Effector memory CD8-positive, alpha-beta T cell (primary cell): ENCODE data around the gene AKT3.
A peak's percentile ranks its signal among the peaks of the same experiment; 100 is the strongest.

Experiments
- ATAC-seq: fragments of 150-1000 bp; cut with Tn5 transposase; replicated peaks from 2 replicates; pipeline ENCODE4 v1.10.0; 2021; ENCODE audit warnings: mild to moderate bottlenecking, moderate library complexity
- DNase-seq, 3 experiments: peaks; one replicate each; pipeline ENCODE4 v3.0.0; 2021
- H3K27ac Mint-ChIP-seq, 2 donors: one replicate each; pipeline ENCODE4 v1.8.0; 2022; ENCODE audit warnings: mild to moderate bottlenecking in 2 of 2, mixed read lengths in 2 of 2, moderate library complexity in 2 of 2
- H3K27me3 Mint-ChIP-seq, 2 donors: one replicate each; pipeline ENCODE4 v1.8.0; 2022; ENCODE audit warnings: mixed read lengths in 2 of 2
- H3K36me3 Mint-ChIP-seq: one replicate; pipeline ENCODE4 v1.8.0; 2022; ENCODE audit warnings: mild to moderate bottlenecking, moderate library complexity, mixed read lengths; ENCODE audit not compliant: insufficient read depth
- H3K4me1 Mint-ChIP-seq, 2 donors: one replicate each; pipeline ENCODE4 v1.8.0; 2022; ENCODE audit warnings: low read depth in 2 of 2, mixed read lengths in 2 of 2
- H3K4me3 Mint-ChIP-seq, 2 donors: one replicate each; pipeline ENCODE4 v1.8.0; 2022; ENCODE audit warnings: mild to moderate bottlenecking in 2 of 2, mixed read lengths in 2 of 2, moderate library complexity in 2 of 2
- H3K9me3 Mint-ChIP-seq, 2 donors: one replicate each; pipeline ENCODE4 v1.8.0; 2022; ENCODE audit warnings: mixed read lengths in 2 of 2

The AKT3 gene

DNA sequence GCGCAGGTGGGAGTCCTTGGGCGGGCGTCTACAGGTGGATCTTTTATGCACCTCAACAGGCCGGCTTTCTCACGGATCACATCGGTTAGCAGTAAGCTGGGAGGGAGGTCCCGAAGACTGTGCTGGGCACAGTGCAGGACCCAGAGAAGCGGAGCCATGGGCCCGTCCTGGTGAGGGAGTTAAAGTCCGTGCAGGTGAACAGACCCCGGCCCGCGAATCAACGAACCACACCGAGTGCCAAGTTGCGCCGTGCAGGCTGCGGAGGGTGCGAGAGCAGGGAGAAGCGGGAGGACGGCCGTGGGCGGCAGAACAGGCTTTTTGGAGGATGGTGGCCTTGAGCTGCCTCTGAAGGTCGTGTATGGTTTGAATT, 360.9 kb downstream of the AKT3 start:
- peaks cover 19% of the 10 kb centered on the region for H3K36me3 Mint-ChIP-seq
- H3K9me3 Mint-ChIP-seq, result no peaks in the 10 kb centered on the region
- peak overlapping the region in 1 of 2 donors; percentile 23 for H3K4me3 Mint-ChIP-seq
- H3K27me3 Mint-ChIP-seq, result no peaks in the 10 kb centered on the region
- no peaks in the 10 kb centered on the region for H3K4me1 Mint-ChIP-seq
- H3K27ac Mint-ChIP-seq, result peak overlapping the region in 1 of 2 donors; percentile 62
- DNase-seq (no peak), ATAC-seq (no peak)

DNA sequence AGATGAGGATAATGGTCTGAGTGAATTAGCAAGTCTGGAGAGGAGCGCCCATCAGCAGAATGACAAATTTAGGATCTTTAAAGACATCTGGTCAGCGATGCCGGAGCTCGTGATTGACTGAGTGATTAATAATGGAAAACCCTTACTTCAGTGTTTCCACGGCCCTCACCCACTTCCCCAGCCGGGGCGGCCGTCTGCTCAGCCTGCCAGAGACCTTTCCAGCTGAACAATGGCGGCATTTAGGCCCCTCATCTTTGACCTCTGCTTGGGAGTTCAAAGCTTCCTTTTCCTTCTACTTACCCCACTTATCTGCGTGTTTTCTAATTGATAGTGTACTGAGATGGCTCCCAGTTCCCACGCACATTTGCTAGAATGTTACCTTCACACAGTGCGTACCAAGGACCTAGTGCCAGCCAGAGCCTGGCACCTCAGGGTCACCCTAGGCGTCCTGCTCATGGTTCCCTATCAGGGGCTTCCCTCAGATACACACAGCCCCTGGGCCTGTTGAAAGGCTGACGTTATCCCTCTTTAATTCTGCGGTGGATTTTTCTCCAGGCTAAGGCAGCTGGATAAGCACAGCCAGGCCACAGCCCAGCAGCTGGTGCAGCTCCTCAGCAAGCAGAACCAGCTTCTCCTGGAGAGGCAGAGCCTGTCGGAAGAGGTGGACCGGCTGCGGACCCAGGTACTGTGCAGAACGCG, 361.4 kb downstream of the AKT3 start:
- Mint-ChIP-seq H3K9me3 (no peaks in the 10 kb centered on the region), H3K4me1 (peaks cover 0 to 4% of the 10 kb centered on the region in 2 donors), H3K27me3 (no peaks in the 10 kb centered on the region), H3K27ac (peak overlapping the region in 1 of 2 donors; percentile 62), H3K36me3 (peaks cover 22% of the 10 kb centered on the region), H3K4me3 (no peak overlapping the region)
- ATAC-seq (no peak), DNase-seq (no peak)

DNA sequence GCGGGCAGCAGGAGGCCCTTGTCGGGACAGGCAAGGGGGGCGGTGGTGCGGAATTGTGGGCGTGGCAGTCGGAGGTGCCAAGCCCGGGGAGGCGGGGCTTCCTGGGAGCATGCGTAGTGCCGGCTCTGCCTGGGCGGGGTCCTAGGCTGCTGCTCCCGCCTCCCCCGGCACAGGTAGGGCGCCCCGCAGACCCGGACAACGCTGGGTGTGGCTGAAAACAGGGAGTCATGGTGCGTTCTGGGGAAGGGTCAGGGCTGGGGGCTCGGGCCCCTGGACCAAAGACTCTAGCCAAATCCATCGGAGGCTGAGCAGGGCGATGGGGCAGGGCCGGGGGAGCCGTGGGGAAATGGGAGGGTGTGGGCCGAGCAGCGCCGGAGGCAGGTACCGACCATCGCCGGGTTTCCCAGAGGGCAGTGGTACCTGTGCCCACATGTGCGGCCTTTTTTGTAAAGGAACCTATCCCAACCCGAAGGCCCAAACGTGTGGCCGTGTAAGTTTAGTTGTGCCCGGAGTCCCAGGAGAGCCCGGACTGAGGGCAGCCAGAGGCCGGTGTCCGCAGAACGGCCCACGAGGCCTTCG, 362.3 kb downstream of the AKT3 start:
- peak overlapping the region in 1 of 2 donors; percentile 33 for H3K27ac Mint-ChIP-seq

DNA sequence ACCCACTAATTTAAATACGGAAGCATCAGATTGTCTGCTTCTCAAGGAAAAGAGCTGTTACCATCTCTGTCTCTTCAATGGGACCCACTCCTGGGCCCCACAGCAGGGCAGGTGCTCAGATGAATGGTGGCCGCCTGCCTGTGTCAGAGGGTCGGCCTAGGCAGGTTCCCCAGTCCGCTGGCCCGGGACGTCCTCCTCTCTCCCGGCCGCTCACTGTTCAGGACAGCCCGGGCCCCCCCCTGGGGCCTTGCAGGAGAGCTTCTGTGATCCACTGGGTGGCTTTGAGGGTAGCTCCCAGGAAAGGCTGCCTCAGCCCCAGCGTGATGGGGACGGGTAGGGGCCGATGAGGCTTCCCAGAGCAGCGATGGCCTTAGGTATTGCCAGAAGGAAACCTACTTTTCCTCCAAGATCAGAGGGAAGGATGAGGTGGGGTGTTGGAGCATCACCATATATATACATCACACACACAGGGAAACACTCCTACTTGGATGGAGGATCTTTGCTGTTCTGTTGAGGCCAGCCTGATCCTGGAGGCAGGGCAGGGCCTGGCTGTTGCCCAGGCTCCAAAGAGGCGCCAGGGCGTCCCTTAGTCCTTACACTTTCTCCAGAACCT, 362.9 kb downstream of the AKT3 start:
- Mint-ChIP-seq H3K4me1 (peaks cover 8 to 10% of the 10 kb centered on the region in 2 donors), H3K4me3 (no peak overlapping the region), H3K9me3 (no peaks in the 10 kb centered on the region), H3K27me3 (peaks cover 0 to 7% of the 10 kb centered on the region in 2 donors), H3K27ac (peak overlapping the region; percentile 46 to 54), H3K36me3 (peaks cover 19% of the 10 kb centered on the region)
- DNase-seq, result no peak
- ATAC-seq, result no peak

More for the DNA sequence above, 362.3 kb downstream of the AKT3 start:
- Mint-ChIP-seq H3K4me1 (peaks cover 2 to 5% of the 10 kb centered on the region in 2 donors), H3K4me3 (no peak overlapping the region), H3K36me3 (peaks cover 21% of the 10 kb centered on the region), H3K27me3 (peaks cover 0 to under 1% of the 10 kb centered on the region in 2 donors), H3K9me3 (no peaks in the 10 kb centered on the region)
- no peak for DNase-seq
- ATAC-seq, result no peak

DNA sequence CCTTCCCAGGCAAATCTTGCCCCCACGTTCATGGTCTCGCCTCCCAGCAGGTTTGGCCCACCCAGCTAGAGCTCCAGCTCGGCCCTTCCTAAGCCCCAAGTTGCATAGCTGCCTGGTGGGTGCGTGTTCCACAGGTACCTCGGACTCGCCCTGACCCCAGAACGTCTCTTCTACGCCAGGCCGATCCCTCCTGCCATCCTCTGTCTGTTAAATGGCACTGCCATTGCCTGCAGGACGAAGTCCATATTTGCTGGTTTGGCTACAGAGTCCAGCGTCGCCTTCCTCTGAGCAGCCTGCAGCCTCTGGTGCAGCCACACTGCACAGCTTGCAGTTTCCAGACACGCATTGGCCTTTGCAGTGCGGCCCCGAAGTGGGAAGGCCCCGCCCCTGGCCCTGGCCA, 366.1 kb downstream of the AKT3 start:
- peak overlapping the region; percentile 82 to 87 for H3K27ac Mint-ChIP-seq
- peaks cover 3 to 7% of the 10 kb centered on the region in 2 donors for H3K9me3 Mint-ChIP-seq
- ATAC-seq (no peak), DNase-seq (no peak)
- H3K4me1 Mint-ChIP-seq, result peaks cover 11 to 22% of the 10 kb centered on the region in 2 donors
- peaks cover 0 to 9% of the 10 kb centered on the region in 2 donors for H3K27me3 Mint-ChIP-seq
- peaks cover 18% of the 10 kb centered on the region for H3K36me3 Mint-ChIP-seq
- peak overlapping the region; percentile 75 to 80 for H3K4me3 Mint-ChIP-seq

DNA sequence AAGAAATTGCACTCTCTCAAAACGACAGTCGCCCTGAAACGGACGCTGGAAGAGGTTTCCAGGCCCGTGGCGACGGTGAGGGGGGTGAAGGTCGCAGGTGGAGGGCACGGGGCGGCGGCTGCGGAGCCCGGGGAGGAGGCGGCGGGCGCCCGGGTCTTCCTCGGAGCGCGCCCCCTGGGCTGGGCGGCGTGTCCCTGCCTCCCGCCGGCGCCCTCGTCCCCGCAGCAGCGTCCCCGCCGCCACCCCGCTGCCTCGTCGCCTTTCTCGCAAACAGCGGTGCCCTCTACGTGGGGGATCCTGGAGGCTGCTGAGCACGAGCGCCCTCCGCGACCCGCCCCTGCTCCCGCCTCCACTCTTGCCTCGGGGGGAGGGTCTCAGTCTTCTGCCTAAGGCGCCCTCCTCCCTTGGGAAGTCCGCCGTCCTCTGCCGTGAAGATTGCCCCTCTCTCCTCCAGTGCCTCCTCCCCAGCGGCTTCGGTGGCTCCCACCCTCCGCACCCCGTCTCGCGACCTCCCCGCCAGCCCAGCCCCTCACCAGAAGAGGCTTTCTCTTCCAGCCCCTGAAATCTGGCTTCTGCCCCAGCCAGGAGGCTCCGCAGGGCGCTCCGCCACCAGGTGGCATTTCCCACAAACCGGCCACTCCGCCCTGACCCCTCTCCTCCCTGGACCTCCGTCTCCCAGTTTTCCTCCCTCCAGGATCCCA, 366.8 kb downstream of the AKT3 start:
- Mint-ChIP-seq H3K27me3 (peaks cover 0 to 9% of the 10 kb centered on the region in 2 donors), H3K9me3 (peaks cover 3 to 7% of the 10 kb centered on the region in 2 donors), H3K4me1 (peaks cover 11 to 22% of the 10 kb centered on the region in 2 donors), H3K27ac (peak overlapping the region; percentile 82 to 87), H3K36me3 (peaks cover 18% of the 10 kb centered on the region), H3K4me3 (peak overlapping the region; percentile 75 to 80)
- no peak for DNase-seq
- peak; percentile 52 for ATAC-seq

DNA sequence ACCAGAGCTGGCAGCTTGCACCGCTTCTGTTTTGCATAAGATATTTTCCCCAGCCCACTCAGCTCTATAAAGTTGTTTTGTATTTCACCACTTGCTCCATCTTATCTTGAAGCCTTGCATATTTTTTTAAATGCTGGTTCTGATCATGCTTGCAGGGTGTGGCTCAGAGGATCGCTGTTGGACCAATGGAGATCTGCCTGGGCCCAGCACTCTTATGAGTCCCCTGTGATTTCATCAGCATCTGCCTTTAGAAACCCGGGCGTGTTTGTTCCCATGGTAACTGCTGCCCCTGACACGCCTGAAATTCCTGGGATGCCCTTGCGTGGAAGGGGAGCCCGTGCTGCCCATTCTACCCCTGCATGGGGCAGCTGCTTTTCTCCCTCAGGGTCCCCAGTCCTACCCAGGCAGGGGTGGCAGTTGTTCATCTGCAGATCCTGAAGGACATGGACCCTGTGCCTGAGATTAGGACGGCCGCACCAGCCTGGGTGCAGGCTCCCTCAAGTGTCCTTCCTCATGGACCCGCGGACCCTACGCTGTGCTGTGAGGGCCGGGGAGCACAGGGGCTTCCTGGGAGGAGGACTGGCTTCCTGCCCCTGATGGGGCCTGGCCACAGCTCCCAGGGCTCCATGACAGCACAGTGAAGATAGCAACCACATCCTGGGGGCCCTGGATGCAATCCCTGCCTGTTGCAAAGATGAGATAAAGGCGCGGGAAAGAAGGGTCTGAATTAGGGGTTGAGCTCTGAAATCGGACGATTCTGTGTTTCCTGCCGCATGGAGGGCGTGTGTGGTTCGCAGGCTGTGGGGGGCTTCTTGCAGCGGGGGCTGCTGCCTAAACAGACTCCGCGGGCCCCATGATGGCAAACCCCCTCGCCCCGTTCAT, 367.7 kb downstream of the AKT3 start:
- ATAC-seq, result peak; percentile 27
- peak overlapping the region; percentile 69 to 77 for H3K27ac Mint-ChIP-seq
- H3K4me3 Mint-ChIP-seq, result peak overlapping the region; percentile 75 to 77

DNA sequence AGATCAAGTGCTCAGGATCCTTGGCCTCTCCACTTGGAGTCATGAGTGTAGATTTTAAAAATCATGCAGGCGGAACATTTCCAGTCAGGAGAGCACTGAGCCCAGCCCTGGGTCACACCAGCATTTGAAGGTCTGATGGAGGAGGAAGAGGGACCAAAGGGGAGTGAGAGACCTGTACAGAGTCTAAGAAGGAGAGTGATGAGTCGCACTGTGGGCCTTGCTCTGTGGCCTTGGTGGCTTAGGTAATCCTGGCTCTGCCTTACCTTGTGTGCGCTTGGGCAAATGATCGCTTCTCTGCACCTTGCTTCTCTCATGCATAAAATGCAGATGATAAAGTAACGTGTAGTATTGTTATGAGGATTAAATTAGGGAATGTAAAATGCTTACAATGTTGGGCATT, 368.9 kb downstream of the AKT3 start:
- Mint-ChIP-seq H3K36me3 (peaks cover 21% of the 10 kb centered on the region), H3K9me3 (peaks cover 3 to 7% of the 10 kb centered on the region in 2 donors), H3K4me3 (no peak overlapping the region), H3K27me3 (peaks cover 0 to 9% of the 10 kb centered on the region in 2 donors), H3K27ac (no peak overlapping the region), H3K4me1 (peaks cover 11 to 22% of the 10 kb centered on the region in 2 donors)
- DNase-seq, result no peak
- ATAC-seq, result no peak

More for the DNA sequence above, 367.7 kb downstream of the AKT3 start:
- Mint-ChIP-seq H3K9me3 (peaks cover 3 to 7% of the 10 kb centered on the region in 2 donors), H3K36me3 (peaks cover 23% of the 10 kb centered on the region), H3K4me1 (peaks cover 11 to 22% of the 10 kb centered on the region in 2 donors), H3K27me3 (peaks cover 0 to 9% of the 10 kb centered on the region in 2 donors)
- DNase-seq, result no peak

DNA sequence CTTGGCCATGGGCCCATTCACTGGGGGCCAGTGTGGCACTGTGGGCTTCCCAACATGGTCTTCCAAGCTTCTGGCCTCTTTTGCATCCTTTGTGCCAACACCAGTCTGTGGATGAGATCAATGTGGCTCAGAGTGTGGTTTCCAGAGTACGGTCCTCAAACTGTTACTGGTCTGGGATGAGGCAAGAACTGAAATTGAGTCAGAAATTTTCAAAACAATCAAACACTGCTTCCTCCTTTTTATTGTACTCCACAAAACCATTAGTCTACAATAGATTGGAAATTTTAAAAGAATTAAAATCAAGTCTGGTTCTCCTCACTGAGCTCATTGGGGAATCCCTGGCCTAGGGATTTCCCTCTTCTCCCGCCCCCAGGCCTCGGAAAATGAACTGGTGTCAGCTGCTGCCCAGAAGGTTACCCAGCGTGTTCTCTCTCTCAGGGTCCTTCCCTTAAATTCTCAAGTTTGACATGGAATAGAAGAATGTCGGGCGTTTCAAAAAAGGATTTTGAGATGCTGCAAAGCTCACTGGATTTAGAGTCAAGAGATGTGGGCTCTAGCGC, 372.2 kb downstream of the AKT3 start:
- H3K9me3 Mint-ChIP-seq, result peaks cover 3 to 7% of the 10 kb centered on the region in 2 donors
- DNase-seq (no peak), ATAC-seq (no peak)
- H3K4me3 Mint-ChIP-seq, result no peak overlapping the region
- peaks cover 7 to 21% of the 10 kb centered on the region in 2 donors for H3K4me1 Mint-ChIP-seq
- peaks cover 0 to 9% of the 10 kb centered on the region in 2 donors for H3K27me3 Mint-ChIP-seq
- H3K36me3 Mint-ChIP-seq, result peaks cover 6% of the 10 kb centered on the region
- no peak overlapping the region for H3K27ac Mint-ChIP-seq

DNA sequence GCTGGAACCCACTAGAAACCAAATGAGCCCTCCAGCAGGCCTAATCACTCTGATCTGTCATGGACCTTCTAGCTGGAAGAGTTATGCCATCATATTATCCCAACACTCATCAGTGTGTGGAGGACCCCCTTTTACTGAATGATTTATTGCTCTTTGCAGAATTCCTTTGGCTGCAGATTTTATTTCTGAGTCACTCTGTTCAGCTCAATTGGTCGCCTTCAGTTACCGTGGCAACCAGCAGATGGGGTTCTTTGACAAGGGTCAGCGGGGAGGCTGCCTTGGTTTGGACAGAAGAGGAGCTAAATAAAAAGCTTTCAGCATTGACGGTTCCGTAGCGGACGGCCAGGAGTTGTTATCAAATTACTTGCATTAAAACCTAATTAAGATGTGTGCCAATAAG, 374.1 kb downstream of the AKT3 start:
- Mint-ChIP-seq H3K4me1 (peaks cover 0 to 6% of the 10 kb centered on the region in 2 donors), H3K27ac (no peak overlapping the region), H3K36me3 (peaks cover 6% of the 10 kb centered on the region), H3K9me3 (peaks cover 3 to 7% of the 10 kb centered on the region in 2 donors), H3K27me3 (no peaks in the 10 kb centered on the region), H3K4me3 (no peak overlapping the region)
- ATAC-seq (no peak), DNase-seq (no peak)

DNA sequence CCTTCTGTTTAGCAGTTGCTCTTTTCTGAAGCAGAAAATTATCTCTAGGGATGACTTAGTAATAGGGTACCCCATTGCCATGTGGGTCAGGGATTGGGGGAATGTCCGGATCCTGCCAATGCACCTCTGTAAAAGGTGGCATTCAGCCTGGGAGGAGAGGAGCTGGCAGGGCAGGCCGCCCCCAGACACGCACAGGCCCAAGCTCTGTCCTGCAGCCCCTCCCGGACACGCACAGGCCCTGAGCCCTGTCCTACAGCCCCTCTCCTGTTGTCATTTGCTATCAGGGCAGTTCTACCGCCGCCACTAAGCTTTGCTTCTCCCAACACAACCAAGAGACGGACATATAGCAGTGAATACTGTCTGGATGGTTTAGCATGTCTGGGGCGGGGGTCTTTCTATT, 375.1 kb downstream of the AKT3 start:
- Mint-ChIP-seq H3K4me3 (no peak overlapping the region), H3K9me3 (peaks cover 1 to 2% of the 10 kb centered on the region in 2 donors), H3K4me1 (peaks cover 0 to 2% of the 10 kb centered on the region in 2 donors), H3K27ac (no peak overlapping the region), H3K36me3 (peaks cover 11% of the 10 kb centered on the region), H3K27me3 (no peaks in the 10 kb centered on the region)
- DNase-seq, result no peak
- ATAC-seq, result no peak

DNA sequence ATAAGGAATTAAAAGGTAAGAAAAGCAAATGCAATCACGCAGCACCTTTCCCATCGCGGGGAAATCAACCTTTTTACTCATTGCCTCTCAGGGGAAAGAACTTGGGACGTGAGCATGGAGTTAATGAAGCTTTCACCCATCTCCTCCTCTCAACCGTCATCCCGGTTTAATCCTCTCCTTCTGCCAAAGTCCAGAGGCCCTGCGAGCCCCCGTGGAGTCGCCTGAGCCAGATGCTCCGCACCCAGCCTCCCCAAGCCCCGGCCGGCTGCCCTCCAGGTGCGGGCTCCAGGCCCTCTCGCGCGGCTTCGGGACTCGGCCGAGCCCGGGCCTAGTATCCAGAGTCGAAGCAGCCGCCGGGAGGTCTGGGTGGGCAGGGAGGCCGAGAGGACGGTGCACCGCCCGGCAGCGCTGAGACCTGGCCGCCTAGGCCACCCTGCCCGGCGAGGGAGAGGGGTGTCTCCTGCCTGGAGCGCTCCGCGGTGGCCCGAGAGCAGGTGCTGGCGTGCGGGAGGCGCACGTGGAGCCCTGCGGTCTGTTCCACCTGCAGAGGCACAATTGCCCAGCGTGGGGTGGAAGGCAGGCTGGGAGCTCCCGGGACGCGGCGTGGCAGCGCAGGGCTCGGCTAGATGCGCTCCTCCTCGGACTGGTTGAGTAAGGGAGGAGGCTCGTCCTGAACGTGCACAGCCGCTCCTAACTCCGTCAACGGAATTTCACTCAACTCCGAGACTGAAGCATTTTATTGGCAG, 375.7 kb downstream of the AKT3 start:
- no peak for ATAC-seq
- Mint-ChIP-seq H3K9me3 (no peaks in the 10 kb centered on the region), H3K27ac (no peak overlapping the region), H3K36me3 (peaks cover 11% of the 10 kb centered on the region), H3K4me3 (no peak overlapping the region), H3K4me1 (no peaks in the 10 kb centered on the region), H3K27me3 (no peaks in the 10 kb centered on the region)
- no peak for DNase-seq
